K562 (cell line): Measurements from ENCODE around the gene GAPDH. TPM values are rescaled to one million over a fixed set of nuclear protein-coding genes. Genes with fewer than 3 reads are reported as not detected.

ENCODE experiments used
- DPF2 ChIP-seq: fragments of 450-650 bp; IDR thresholded peaks from 2 replicates; pipeline ENCODE4 v1.6.1; 2016
- FOXA1 ChIP-seq: fragments of 450-650 bp; IDR thresholded peaks from 2 replicates; pipeline ENCODE4 v1.6.1; 2016; ENCODE audit warnings: mild to moderate bottlenecking, borderline replicate concordance
- HMG20A ChIP-seq: fragments of 450-650 bp; formaldehyde crosslinking; conservative IDR thresholded peaks from 2 replicates; pipeline ENCODE4 v1.4.0; 2020; ENCODE audit warnings: mild to moderate bottlenecking, mixed read lengths
- HOXB6 ChIP-seq: fragments of 250-450 bp; sonication (Bioruptor Pico); IDR thresholded peaks from 2 replicates; pipeline ENCODE4 v1.5.1; 2022; ENCODE audit warnings: mild to moderate bottlenecking, borderline replicate concordance
- L3MBTL2 ChIP-seq: fragments of 450-650 bp; IDR thresholded peaks from 2 replicates; pipeline ENCODE4 v1.6.1; 2016; ENCODE audit warnings: mild to moderate bottlenecking, moderate library complexity
- MBD2 ChIP-seq: sonication (generic); IDR thresholded peaks from 2 replicates; pipeline ENCODE4 v1.6.1; 2016; ENCODE audit warnings: low read depth, borderline replicate concordance
- NEUROD1 ChIP-seq: fragments of 150-350 bp; IDR thresholded peaks from 2 replicates; pipeline ENCODE4 v1.6.1; 2014; ENCODE audit warnings: borderline replicate concordance, low read length, low read depth; ENCODE audit not compliant: partially characterized antibody
- SP2 ChIP-seq: IDR thresholded peaks from 2 replicates; pipeline ENCODE4 v1.6.1; 2011; ENCODE audit warnings: mild to moderate bottlenecking, low read depth, low read length, moderate library complexity; ENCODE audit not compliant: poor library complexity, severe bottlenecking; ENCODE audit errors: extremely low read depth
- ZNF24 ChIP-seq: fragments of 450-650 bp; IDR thresholded peaks from 2 replicates; pipeline ENCODE4 v1.6.1; 2016
- ZNF445 ChIP-seq: fragments of 250-450 bp; sonication (Bioruptor Pico); IDR thresholded peaks from 2 replicates; pipeline ENCODE4 v1.4.0; 2020; ENCODE audit warnings: low read depth, mild to moderate bottlenecking, moderate library complexity
- ZNF586 ChIP-seq: fragments of 450-650 bp; formaldehyde crosslinking; conservative IDR thresholded peaks from 2 replicates; pipeline ENCODE4 v1.4.0; 2020; ENCODE audit warnings: mild to moderate bottlenecking, moderate library complexity
- ZNF785 ChIP-seq: fragments of 250-450 bp; sonication (Bioruptor Pico); IDR thresholded peaks from 2 replicates; pipeline ENCODE4 v1.4.0; 2020; ENCODE audit warnings: mild to moderate bottlenecking
- polyA plus RNA-seq, 8 experiments: library from polyadenylated mRNA; depleted of rRNA in 4 of 8; stranded (reverse) in 5 of 8; unstranded in 3 of 8; fragments of >200 nt; fragmentation: Nextera tagmentation in 2 of 8; fragmentation: Illumina TruSeq in 1 of 8; extraction: Ambion mirVana in 2 of 8; extraction: Trizol in 1 of 8; gene quantifications; 2 replicates each; pipeline versions ENCODE4 v1.2.1 to v1.2.3, GENCODE V29; 2011 to 2014; ENCODE audit warnings: inconsistent platforms in 1 of 8, missing spikeins in 1 of 8
- total RNA-seq, 7 experiments: library from RNA; depleted of rRNA in 6 of 7; stranded (reverse); fragments of >200 nt in 6 of 7; fragmentation: Illumina TruSeq in 2 of 7; extraction: Trizol in 2 of 7; gene quantifications; 2 replicates each; pipeline versions ENCODE4 v1.2.1 to v1.2.3, GENCODE V29; 2011 to 2021; ENCODE audit warnings: low replicate concordance in 1 of 7
- TF ChIP-seq, protein P1 (sequence below): fragments of 450-650 bp; IDR thresholded peaks from 2 replicates; pipeline ENCODE4 v1.6.1; 2016; ENCODE audit warnings: mild to moderate bottlenecking, moderate library complexity
- TF ChIP-seq, protein P2 (sequence below): fragments of 450-650 bp; IDR thresholded peaks from 2 replicates; pipeline ENCODE4 v1.6.1; 2016; ENCODE audit warnings: missing biosample characterization, missing genetic modification characterization
- TF ChIP-seq, protein P3 (sequence below): sonication (generic); formaldehyde crosslinking; IDR thresholded peaks from 2 replicates; pipeline ENCODE4 v1.8.1; 2023; ENCODE audit warnings: mild to moderate bottlenecking, missing genetic modification reagents, moderate library complexity

The GAPDH gene
- total and polyA plus RNA-seq, 9 of the 15 experiments (the other 6 are each of a cell fraction or from before 2014, with no cell fraction given) = 2,206 to 6,793 (median 4,217) TPM

DNA sequence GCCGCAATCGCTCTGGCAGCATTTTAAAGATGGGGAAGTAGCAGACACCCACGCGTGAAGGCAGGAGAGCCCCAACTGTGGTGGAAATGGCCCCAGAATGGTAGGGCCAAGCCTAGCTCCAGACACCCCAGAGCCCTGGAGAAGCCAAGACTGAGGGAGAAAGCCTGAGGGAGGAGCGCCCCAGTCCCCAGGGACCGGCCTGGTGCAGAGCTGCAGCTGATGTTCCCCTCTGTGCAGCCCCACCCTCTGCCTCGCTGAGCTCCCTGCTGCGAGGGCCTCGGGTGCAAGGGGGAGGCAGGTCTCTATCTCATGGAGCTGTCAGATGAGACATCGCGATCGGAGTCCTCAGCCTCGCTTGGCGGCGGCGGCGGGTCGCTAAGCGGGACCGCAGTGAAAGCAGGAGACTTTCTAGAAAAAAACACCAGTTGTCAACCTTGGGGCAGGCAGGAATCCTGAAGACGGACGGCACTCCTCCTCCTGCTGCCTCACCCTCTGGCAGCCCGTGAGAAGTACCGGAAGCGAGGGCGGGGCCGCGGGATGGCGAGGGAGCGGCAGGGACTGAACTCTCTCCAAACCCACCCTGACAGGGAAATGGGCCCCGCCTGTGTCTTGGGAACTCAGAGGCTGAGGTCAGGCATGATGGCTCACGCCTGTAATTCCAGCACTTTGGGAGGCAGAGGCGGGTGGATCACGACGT, 6.0 kb downstream of the GAPDH start (continued):
- TF ChIP-seq, protein P1, sequence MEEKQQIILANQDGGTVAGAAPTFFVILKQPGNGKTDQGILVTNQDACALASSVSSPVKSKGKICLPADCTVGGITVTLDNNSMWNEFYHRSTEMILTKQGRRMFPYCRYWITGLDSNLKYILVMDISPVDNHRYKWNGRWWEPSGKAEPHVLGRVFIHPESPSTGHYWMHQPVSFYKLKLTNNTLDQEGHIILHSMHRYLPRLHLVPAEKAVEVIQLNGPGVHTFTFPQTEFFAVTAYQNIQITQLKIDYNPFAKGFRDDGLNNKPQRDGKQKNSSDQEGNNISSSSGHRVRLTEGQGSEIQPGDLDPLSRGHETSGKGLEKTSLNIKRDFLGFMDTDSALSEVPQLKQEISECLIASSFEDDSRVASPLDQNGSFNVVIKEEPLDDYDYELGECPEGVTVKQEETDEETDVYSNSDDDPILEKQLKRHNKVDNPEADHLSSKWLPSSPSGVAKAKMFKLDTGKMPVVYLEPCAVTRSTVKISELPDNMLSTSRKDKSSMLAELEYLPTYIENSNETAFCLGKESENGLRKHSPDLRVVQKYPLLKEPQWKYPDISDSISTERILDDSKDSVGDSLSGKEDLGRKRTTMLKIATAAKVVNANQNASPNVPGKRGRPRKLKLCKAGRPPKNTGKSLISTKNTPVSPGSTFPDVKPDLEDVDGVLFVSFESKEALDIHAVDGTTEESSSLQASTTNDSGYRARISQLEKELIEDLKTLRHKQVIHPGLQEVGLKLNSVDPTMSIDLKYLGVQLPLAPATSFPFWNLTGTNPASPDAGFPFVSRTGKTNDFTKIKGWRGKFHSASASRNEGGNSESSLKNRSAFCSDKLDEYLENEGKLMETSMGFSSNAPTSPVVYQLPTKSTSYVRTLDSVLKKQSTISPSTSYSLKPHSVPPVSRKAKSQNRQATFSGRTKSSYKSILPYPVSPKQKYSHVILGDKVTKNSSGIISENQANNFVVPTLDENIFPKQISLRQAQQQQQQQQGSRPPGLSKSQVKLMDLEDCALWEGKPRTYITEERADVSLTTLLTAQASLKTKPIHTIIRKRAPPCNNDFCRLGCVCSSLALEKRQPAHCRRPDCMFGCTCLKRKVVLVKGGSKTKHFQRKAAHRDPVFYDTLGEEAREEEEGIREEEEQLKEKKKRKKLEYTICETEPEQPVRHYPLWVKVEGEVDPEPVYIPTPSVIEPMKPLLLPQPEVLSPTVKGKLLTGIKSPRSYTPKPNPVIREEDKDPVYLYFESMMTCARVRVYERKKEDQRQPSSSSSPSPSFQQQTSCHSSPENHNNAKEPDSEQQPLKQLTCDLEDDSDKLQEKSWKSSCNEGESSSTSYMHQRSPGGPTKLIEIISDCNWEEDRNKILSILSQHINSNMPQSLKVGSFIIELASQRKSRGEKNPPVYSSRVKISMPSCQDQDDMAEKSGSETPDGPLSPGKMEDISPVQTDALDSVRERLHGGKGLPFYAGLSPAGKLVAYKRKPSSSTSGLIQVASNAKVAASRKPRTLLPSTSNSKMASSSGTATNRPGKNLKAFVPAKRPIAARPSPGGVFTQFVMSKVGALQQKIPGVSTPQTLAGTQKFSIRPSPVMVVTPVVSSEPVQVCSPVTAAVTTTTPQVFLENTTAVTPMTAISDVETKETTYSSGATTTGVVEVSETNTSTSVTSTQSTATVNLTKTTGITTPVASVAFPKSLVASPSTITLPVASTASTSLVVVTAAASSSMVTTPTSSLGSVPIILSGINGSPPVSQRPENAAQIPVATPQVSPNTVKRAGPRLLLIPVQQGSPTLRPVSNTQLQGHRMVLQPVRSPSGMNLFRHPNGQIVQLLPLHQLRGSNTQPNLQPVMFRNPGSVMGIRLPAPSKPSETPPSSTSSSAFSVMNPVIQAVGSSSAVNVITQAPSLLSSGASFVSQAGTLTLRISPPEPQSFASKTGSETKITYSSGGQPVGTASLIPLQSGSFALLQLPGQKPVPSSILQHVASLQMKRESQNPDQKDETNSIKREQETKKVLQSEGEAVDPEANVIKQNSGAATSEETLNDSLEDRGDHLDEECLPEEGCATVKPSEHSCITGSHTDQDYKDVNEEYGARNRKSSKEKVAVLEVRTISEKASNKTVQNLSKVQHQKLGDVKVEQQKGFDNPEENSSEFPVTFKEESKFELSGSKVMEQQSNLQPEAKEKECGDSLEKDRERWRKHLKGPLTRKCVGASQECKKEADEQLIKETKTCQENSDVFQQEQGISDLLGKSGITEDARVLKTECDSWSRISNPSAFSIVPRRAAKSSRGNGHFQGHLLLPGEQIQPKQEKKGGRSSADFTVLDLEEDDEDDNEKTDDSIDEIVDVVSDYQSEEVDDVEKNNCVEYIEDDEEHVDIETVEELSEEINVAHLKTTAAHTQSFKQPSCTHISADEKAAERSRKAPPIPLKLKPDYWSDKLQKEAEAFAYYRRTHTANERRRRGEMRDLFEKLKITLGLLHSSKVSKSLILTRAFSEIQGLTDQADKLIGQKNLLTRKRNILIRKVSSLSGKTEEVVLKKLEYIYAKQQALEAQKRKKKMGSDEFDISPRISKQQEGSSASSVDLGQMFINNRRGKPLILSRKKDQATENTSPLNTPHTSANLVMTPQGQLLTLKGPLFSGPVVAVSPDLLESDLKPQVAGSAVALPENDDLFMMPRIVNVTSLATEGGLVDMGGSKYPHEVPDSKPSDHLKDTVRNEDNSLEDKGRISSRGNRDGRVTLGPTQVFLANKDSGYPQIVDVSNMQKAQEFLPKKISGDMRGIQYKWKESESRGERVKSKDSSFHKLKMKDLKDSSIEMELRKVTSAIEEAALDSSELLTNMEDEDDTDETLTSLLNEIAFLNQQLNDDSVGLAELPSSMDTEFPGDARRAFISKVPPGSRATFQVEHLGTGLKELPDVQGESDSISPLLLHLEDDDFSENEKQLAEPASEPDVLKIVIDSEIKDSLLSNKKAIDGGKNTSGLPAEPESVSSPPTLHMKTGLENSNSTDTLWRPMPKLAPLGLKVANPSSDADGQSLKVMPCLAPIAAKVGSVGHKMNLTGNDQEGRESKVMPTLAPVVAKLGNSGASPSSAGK = no peak; the same call in 1 of the 2 replicates
- no peak for TF ChIP-seq ZNF445 (CRISPR knock-in tag)
- no peak for TF ChIP-seq SP2
- TF ChIP-seq ZNF785 = no peak
- TF ChIP-seq HMG20A (CRISPR knock-in tag) = no peak
- no peak for TF ChIP-seq MBD2
- TF ChIP-seq FOXA1 = no peak
- TF ChIP-seq, protein P2, sequence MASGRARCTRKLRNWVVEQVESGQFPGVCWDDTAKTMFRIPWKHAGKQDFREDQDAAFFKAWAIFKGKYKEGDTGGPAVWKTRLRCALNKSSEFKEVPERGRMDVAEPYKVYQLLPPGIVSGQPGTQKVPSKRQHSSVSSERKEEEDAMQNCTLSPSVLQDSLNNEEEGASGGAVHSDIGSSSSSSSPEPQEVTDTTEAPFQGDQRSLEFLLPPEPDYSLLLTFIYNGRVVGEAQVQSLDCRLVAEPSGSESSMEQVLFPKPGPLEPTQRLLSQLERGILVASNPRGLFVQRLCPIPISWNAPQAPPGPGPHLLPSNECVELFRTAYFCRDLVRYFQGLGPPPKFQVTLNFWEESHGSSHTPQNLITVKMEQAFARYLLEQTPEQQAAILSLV (tag) = no peak
- TF ChIP-seq L3MBTL2 = peak; percentile 42; the same call in 1 of the 2 replicates
- TF ChIP-seq, protein P3, sequence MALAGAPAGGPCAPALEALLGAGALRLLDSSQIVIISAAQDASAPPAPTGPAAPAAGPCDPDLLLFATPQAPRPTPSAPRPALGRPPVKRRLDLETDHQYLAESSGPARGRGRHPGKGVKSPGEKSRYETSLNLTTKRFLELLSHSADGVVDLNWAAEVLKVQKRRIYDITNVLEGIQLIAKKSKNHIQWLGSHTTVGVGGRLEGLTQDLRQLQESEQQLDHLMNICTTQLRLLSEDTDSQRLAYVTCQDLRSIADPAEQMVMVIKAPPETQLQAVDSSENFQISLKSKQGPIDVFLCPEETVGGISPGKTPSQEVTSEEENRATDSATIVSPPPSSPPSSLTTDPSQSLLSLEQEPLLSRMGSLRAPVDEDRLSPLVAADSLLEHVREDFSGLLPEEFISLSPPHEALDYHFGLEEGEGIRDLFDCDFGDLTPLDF (CRISPR knock-in tag) = no peak
- TF ChIP-seq ZNF24 = no peak
- TF ChIP-seq DPF2 = 0 out of 2 replicates have a peak, but pooled peaks have one; percentile 46
- TF ChIP-seq HOXB6 (CRISPR knock-in tag) = no peak
- TF ChIP-seq NEUROD1 = no peak
- TF ChIP-seq ZNF586 (CRISPR knock-in tag) = no peak
